ENCODE data around the gene DNAH9. TPM values are rescaled to one million over a fixed set of nuclear protein-coding genes. Genes with fewer than 3 reads are reported as not detected.
A peak's percentile ranks its signal among the peaks of the same experiment; 100 is the strongest.

DNAH9 gene
- total and polyA plus RNA-seq, 5 donors = 0.20 to 0.47 (median 0.30) TPM; not detected in 1

DNA sequence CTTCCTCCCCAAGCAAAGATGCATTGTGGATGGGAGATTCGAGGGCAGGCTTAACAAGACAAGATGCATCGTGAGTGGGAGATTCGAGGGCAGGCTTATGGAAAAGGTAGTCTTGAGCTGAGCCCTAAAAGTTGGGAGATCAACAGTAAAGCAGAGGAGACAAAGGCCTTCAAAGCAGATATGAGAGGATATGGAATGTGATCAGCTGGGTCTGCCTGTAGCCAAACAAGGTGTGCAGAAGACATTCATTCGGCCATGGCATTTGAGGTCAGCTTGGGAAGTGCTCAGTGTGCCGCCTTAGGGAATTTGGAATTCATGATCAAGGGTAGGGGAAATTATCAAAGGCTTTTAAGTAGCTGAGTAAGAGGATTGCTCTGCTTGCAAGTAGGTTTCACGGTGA lies 39.5 kb downstream of the DNAH9 start:
- WGBS = 87% methylated on average over 6 of the region's 6 CpGs
- ATAC-seq = no peak
- intact Hi-C loops (cut with DNase I) = no loop called here
- Histone ChIP-seq H3K4me1 (ENCODE audit: control insufficient read depth, insufficient read depth, low read length) (no peaks in the 10 kb centered on the region), H3K27ac (ENCODE audit: low read length) (no peak overlapping the region), H3K27me3 (ENCODE audit: control insufficient read depth, insufficient read depth) (no peaks in the 10 kb centered on the region), H3K4me3 (ENCODE audit: low read length) (no peak overlapping the region), H3K9me3 (ENCODE audit: control insufficient read depth, low read length) (no peaks in the 10 kb centered on the region)
- DNase-seq = no peak

DNA sequence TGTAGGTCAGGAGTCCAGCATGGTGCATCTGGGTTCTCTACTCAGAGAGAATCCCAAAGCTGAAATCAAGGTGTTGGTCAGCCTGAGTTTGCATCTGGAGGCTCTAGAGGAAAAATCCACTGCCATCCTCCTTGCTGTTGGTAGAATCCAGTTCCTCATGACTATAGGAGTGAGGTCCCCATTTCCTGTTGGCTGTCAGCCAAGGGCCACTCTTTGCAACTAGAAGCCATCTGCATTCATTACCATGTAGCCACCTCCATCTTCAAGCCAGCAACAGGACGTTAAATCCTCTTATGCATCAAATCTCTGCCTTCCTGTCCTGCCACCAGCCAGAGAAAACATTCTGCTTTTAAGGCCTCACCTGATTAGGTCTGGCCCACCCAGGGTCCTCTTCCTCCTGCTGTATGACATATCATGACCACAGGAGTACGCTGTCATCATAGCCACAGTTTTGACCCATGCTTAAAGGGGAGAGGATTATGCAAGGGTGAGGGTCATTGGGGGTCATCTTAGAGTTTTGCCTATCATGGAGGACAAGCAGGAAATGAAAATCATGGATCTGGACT lies 40.5 kb downstream of the DNAH9 start:
- Histone ChIP-seq H3K27ac (ENCODE audit: low read length) (no peak overlapping the region), H3K4me1 (ENCODE audit: control insufficient read depth, insufficient read depth, low read length) (no peaks in the 10 kb centered on the region), H3K9me3 (ENCODE audit: control insufficient read depth, low read length) (no peaks in the 10 kb centered on the region), H3K4me3 (ENCODE audit: low read length) (no peak overlapping the region), H3K27me3 (ENCODE audit: control insufficient read depth, insufficient read depth) (no peaks in the 10 kb centered on the region)
- DNase-seq (no peak), ATAC-seq (no peak)
- WGBS = 75% methylated on average over 2 of the region's 2 CpGs
- intact Hi-C loops (cut with DNase I) = no loop called here

DNA sequence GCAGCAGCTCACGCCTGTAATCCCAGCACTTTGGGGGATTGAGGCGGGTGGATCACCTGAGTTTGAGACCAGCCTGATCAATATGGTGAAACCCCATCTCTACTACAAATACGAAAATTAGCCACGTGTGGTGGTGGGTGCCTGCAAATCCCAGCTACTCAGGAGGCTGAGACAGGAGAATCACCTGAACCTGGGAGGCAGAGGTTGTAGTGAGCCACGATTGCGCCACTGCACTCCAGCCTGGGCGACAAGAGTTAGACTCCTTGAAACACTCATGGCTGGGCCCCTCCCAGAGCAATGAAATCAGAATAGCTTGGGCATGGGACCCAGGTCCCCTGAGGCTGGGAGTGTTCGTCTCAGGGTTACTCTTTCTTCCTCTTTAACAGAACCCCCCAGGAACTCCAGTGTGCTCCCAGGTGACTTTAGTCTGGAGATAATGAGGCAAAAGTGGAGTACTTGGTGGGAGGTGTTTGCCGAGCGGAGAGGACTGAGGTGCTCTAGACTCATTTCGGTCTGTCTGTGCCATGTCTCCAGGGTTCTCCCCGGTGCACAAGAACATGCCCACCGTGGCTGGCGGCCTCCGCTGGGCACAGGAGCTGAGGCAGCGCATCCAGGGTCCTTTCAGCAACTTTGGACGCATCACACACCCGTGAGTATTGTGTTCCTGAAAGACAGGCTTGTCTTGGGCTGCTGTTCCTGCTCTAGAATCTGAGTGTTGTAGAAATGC lies 41.6 kb downstream of the DNAH9 start:
- Histone ChIP-seq H3K27ac (ENCODE audit: low read length) (no peak overlapping the region), H3K4me3 (ENCODE audit: low read length) (no peak overlapping the region), H3K4me1 (ENCODE audit: control insufficient read depth, insufficient read depth, low read length) (no peaks in the 10 kb centered on the region), H3K27me3 (ENCODE audit: control insufficient read depth, insufficient read depth) (no peaks in the 10 kb centered on the region), H3K9me3 (ENCODE audit: control insufficient read depth, low read length) (no peaks in the 10 kb centered on the region)
- intact Hi-C loops (cut with DNase I) = no loop called here
- no peak for ATAC-seq
- DNase-seq = no peak
- 84% methylated on average over 18 of the region's 18 CpGs for WGBS

DNA sequence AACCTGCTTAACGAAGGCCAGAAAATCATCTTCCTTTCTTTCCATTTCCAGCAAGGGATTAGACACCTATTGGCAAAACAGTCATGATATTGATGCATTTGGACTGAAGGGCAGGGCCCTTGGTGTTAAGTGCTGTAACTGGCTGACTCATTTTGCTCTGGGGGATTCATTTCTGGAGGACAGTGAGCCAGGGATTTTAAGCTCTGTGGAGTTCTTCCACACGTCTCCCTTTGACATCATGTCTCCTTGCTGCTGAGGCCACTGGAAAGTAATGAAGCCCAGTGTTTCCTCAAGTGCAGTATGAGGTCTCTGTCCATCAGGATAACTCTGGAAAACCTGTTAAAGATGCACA lies 42.2 kb downstream of the DNAH9 start:
- ATAC-seq (no peak), DNase-seq (no peak)
- intact Hi-C loops (cut with DNase I) = no loop called here
- no peak overlapping the region for H3K27ac ChIP-seq (ENCODE audit: low read length)
- H3K9me3 ChIP-seq (ENCODE audit: control insufficient read depth, low read length) = no peaks in the 10 kb centered on the region
- no peaks in the 10 kb centered on the region for H3K27me3 ChIP-seq (ENCODE audit: control insufficient read depth, insufficient read depth)
- no peaks in the 10 kb centered on the region for H3K4me1 ChIP-seq (ENCODE audit: control insufficient read depth, insufficient read depth, low read length)
- no peak overlapping the region for H3K4me3 ChIP-seq (ENCODE audit: low read length)
- 45% methylated on average over 2 of the region's 2 CpGs for WGBS

DNA sequence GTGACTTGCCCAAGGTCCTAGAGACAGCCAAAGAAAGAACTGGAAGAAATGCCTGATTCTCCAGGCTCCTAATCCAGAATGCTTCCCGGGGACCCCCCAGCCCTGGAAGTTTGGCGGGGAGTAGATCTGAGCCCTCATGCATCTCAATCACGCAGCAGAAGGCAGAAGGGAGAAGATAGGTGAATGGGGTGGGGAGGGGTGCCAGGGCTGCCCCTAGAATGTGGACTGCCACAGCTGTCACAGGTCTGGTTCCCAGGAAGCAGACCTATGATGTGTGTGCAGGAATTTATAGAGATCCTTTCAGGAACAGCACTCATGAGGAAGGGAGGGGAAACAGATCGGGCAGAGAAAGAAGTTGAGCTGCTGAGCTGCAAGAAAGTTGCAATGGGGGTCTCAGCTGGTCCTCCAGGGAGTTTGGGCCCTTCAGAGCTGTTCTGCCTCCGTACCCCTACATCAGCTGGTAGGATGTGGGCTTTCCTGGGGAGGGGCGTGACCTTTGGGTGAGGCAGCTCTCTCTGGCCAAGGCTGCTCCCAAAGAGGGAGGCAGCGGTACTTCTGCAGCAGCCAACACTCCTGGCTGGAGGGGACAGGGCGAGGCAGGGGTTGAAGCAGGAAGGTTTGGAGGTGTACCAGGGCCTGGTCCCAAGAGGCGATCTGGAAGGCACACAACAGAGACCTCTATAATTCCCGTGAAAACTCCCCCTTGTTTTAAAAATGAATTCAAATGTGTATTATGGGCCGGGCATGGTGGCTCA lies 43.4 kb downstream of the DNAH9 start:
- DNase-seq (no peak), ATAC-seq (no peak)
- no peak overlapping the region for H3K4me3 ChIP-seq (ENCODE audit: low read length)
- H3K4me1 ChIP-seq (ENCODE audit: control insufficient read depth, insufficient read depth, low read length) = no peaks in the 10 kb centered on the region
- H3K27me3 ChIP-seq (ENCODE audit: control insufficient read depth, insufficient read depth) = no peaks in the 10 kb centered on the region
- intact Hi-C loops (cut with DNase I) = no loop called here
- 80% methylated on average over 11 of the region's 11 CpGs for WGBS
- no peak overlapping the region for H3K27ac ChIP-seq (ENCODE audit: low read length)
- H3K9me3 ChIP-seq (ENCODE audit: control insufficient read depth, low read length) = no peaks in the 10 kb centered on the region

DNA sequence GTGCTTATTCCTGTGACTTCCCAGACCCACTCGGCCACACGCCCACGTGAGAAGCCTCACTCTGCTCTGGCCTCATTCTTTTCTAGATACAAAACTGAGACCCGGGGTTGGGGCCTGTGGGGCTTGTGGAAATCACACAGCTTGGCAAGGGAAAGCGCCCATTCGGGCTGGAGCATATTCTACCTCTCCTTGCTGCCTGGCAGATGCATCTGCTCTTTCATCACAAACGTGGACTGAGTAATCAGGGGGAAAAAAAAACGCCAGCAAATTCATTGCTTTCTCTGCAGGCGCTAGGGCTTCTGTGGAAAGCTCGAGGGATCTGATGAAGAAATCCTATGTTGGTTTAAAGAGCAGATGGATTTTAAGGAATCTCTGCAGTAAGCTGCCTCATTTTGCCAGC lies 44.4 kb downstream of the DNAH9 start:
- Histone ChIP-seq H3K9me3 (ENCODE audit: control insufficient read depth, low read length) (no peaks in the 10 kb centered on the region), H3K27me3 (ENCODE audit: control insufficient read depth, insufficient read depth) (no peaks in the 10 kb centered on the region), H3K4me3 (ENCODE audit: low read length) (no peak overlapping the region), H3K27ac (ENCODE audit: low read length) (no peak overlapping the region), H3K4me1 (ENCODE audit: control insufficient read depth, insufficient read depth, low read length) (no peaks in the 10 kb centered on the region)
- WGBS = 49% methylated on average over 10 of the region's 10 CpGs
- peak in 1 of 2 donors; percentile 34 for ATAC-seq
- intact Hi-C loops (cut with DNase I) = no loop called here
- DNase-seq = peak; percentile 43 to 55 (median 45)

DNA sequence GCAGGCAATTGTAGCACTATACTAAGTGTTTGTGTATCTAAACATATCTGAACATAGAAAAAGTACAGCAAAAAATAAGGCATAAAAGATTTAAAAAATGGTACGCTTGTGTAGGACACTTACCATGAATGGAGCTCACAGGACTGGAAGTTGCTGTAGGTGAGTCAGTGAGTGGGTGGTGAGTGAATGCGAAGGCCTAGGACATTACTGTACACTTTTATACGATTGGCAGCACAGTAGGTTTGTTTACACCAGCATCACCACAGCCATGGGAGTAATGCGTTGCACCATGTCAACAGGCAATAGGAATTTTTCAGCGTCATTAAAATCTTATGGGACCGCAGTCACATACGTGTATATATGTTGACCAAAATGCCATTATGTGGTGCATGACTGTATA lies 45.6 kb downstream of the DNAH9 start:
- no peaks in the 10 kb centered on the region for H3K27me3 ChIP-seq (ENCODE audit: control insufficient read depth, insufficient read depth)
- intact Hi-C loops (cut with DNase I) = no loop called here
- 87% methylated on average over 7 of the region's 7 CpGs for WGBS
- DNase-seq (no peak), ATAC-seq (no peak)
- no peak overlapping the region for H3K27ac ChIP-seq (ENCODE audit: low read length)
- H3K4me1 ChIP-seq (ENCODE audit: control insufficient read depth, insufficient read depth, low read length) = no peaks in the 10 kb centered on the region
- H3K9me3 ChIP-seq (ENCODE audit: control insufficient read depth, low read length) = no peaks in the 10 kb centered on the region
- no peak overlapping the region for H3K4me3 ChIP-seq (ENCODE audit: low read length)

DNA sequence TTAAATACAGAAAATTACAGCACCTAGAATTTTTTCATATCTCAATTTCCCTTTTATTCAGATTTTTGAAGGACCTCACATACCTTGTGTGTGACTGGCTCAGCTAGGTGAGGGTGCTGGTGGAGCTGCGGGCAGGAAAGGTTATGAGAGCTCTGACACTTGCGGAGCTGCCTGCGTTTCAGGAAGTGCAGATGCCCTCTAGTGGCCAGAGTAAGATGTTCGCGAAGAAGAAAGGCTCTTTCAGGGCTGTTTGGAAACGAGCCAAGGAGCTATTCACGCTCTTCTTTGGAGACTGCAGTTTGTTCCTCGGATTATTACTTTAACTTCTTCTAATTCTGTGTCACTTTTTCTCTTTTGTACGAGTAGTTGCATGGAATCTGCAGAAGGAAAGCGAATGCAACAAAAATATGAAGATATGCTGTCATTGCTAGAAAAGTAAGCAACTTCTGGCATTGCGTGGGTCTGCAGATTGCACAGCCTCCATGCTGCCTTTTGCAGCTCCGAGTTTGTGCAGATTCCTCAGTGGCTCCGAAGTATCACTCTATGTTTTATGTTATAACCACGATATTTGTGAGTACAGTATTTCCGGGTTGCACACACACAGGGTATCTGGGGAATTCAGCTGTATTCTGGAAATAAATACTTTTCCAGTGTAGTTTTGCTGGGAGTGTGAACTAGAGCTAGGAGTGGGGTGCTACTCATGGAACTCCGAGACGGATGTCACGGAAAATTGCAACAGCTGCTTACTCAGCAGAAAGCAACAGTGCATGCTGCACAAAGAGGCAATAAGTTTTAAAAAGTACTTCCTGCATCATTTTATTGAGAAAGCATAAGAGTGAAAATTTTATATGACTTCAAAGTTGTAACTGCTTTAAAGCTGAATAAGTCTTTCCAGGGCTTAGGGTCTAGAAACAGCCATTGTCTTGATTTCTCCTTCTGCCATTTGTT lies 46.3 kb downstream of the DNAH9 start:
- intact Hi-C loops (cut with DNase I) = no loop called here
- WGBS = 25% methylated on average over 18 of the region's 18 CpGs
- peak in 1 of 2 donors; percentile 59 for ATAC-seq
- Histone ChIP-seq H3K27me3 (ENCODE audit: control insufficient read depth, insufficient read depth) (no peaks in the 10 kb centered on the region), H3K4me3 (ENCODE audit: low read length) (no peak overlapping the region), H3K27ac (ENCODE audit: low read length) (no peak overlapping the region), H3K4me1 (ENCODE audit: control insufficient read depth, insufficient read depth, low read length) (no peaks in the 10 kb centered on the region), H3K9me3 (ENCODE audit: control insufficient read depth, low read length) (no peaks in the 10 kb centered on the region)
- peak; percentile 56 to 70 (median 61) for DNase-seq

DNA sequence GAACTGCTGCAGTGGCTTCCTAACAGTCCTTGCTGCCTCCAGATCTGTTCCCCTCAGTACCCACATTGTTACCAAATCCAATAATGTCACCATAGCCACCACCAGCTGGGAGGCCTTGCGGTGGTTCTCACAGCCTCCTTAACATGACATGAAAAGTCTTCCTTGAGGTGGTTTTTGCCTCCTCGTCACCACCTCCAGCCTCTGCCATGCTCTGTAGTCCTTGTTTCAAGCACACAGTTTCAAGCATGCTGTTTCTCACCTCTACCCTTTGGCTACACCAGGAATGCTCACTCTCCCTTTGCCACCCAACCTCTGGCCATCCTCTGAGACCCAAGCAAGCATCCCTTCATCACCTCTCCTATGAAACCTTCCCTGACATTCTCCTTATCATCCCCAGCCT lies 47.2 kb downstream of the DNAH9 start:
- no peak overlapping the region for H3K4me3 ChIP-seq (ENCODE audit: low read length)
- H3K27ac ChIP-seq (ENCODE audit: low read length) = no peak overlapping the region
- DNase-seq (no peak), ATAC-seq (no peak)
- H3K4me1 ChIP-seq (ENCODE audit: control insufficient read depth, insufficient read depth, low read length) = no peaks in the 10 kb centered on the region
- intact Hi-C loops (cut with DNase I) = no loop called here
- no peaks in the 10 kb centered on the region for H3K9me3 ChIP-seq (ENCODE audit: control insufficient read depth, low read length)
- H3K27me3 ChIP-seq (ENCODE audit: control insufficient read depth, insufficient read depth) = no peaks in the 10 kb centered on the region
- 89% methylated on average over 2 of the region's 2 CpGs for WGBS

DNA sequence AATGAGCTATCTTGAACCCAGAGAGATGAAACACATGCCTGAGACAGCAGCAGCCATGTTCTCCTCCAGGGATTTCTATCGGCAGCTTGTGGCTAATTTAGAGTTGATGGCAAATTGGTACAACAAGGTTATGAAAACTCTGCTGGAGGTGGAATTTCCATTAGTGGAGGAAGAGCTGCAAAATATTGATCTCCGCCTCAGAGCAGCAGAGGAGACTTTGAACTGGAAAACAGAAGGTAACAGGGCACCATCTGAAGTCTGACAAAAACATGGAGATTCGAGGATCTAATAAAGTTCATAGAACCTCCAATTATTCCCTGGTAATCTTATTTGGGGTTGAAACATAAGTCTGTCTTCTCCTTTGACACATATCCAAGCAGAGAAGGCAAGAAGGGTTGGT lies 52.8 kb downstream of the DNAH9 start:
- H3K4me1 ChIP-seq (ENCODE audit: control insufficient read depth, insufficient read depth, low read length) = no peaks in the 10 kb centered on the region
- H3K27ac ChIP-seq (ENCODE audit: low read length) = no peak overlapping the region
- no peak overlapping the region for H3K4me3 ChIP-seq (ENCODE audit: low read length)
- DNase-seq (no peak), ATAC-seq (no peak)
- H3K9me3 ChIP-seq (ENCODE audit: control insufficient read depth, low read length) = no peaks in the 10 kb centered on the region
- intact Hi-C loops (cut with DNase I) = no loop called here
- H3K27me3 ChIP-seq (ENCODE audit: control insufficient read depth, insufficient read depth) = no peaks in the 10 kb centered on the region
- 74% methylated on average over 3 of the region's 3 CpGs for WGBS

DNA sequence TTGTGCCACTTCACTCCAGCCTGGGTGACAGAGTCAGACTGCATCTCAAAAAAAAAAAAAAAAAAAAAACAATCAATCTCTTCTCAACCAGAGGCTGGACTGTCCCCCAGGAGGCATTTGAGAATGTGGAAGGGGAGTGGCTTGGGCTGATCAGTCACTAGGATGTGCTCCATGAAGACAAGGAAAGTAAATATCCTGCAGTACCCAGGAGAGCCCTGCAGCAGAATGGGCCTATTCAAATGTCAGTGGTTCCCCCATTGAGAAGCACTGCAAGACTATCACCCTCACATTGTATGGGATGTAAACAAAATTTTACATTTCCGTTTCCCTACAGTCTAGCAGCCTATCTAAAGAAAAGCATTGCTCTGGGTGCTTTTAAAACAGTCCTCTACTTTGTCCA lies 70.3 kb downstream of the DNAH9 start:
- intact Hi-C loops (cut with DNase I) = no loop called here
- DNase-seq = no peak
- 40% methylated on average over 1 of the region's 1 CpG for WGBS
- no peaks in the 10 kb centered on the region for H3K4me1 ChIP-seq (ENCODE audit: control insufficient read depth, insufficient read depth, low read length)
- ATAC-seq = no peak
- H3K4me3 ChIP-seq (ENCODE audit: low read length) = no peak overlapping the region
- no peaks in the 10 kb centered on the region for H3K9me3 ChIP-seq (ENCODE audit: control insufficient read depth, low read length)
- no peak overlapping the region for H3K27ac ChIP-seq (ENCODE audit: low read length)
- H3K27me3 ChIP-seq (ENCODE audit: control insufficient read depth, insufficient read depth) = no peaks in the 10 kb centered on the region

All from right cardiac atrium (tissue), 5 donors.